SJSA1 (cell line): ENCODE results near the gene IFI16. TPM values are rescaled to one million over a fixed set of nuclear protein-coding genes. Genes with fewer than 3 reads are reported as not detected.

Source experiments
- DNase-seq, 2 experiments: peaks; one replicate each; pipeline ENCODE4 v3.0.0-alpha.2; 2015 to 2020; ENCODE audit warnings: low spot score in 2 of 2, low read depth in 1 of 2
- H3K27ac ChIP-seq: fragments of 250-450 bp; sonication (Bioruptor Pico); 2 replicates; pipeline ENCODE4 v1.5.1; 2020; ENCODE audit warnings: mild to moderate bottlenecking, moderate library complexity
- H3K27me3 ChIP-seq: fragments of 250-450 bp; sonication (Bioruptor Pico); replicated peaks from 2 replicates; pipeline ENCODE4 v1.5.1; 2020; ENCODE audit warnings: mild to moderate bottlenecking, moderate library complexity
- H3K36me3 ChIP-seq: fragments of 250-450 bp; sonication (Bioruptor Pico); 2 replicates; pipeline ENCODE4 v1.5.1; 2020; ENCODE audit warnings: mild to moderate bottlenecking
- H3K4me1 ChIP-seq: fragments of 250-450 bp; sonication (Bioruptor Pico); replicated peaks from 2 replicates; pipeline ENCODE4 v1.6.1; 2021; ENCODE audit warnings: mild to moderate bottlenecking
- H3K4me3 ChIP-seq: fragments of 250-450 bp; sonication (Bioruptor Pico); 2 replicates; pipeline ENCODE4 v1.5.1; 2020; ENCODE audit warnings: mild to moderate bottlenecking
- H3K9me3 ChIP-seq: fragments of 250-450 bp; sonication (Bioruptor Pico); replicated peaks from 2 replicates; pipeline ENCODE4 v1.5.1; 2020; ENCODE audit warnings: mild to moderate bottlenecking
- total RNA-seq: library from RNA; depleted of rRNA; stranded (reverse); fragments of >200 nt; shearing (Covaris generic); gene quantifications from 2 replicates; pipeline ENCODE4 v1.2.3, GENCODE V29; 2014

IFI16 gene
- total RNA-seq, 1 experiment from 2014 or later: 27.1 TPM

- no peaks in the 10 kb centered on the region for H3K4me1 ChIP-seq
- H3K36me3 ChIP-seq: peaks cover 62% of the 10 kb centered on the region
- no peak overlapping the region for H3K27ac ChIP-seq
- H3K9me3 ChIP-seq: no peaks in the 10 kb centered on the region
- no peaks in the 10 kb centered on the region for H3K27me3 ChIP-seq
- H3K4me3 ChIP-seq: no peak overlapping the region
- DNase-seq: no peak
Measured at GRCh38 chr1:159055181-159055641, 45.5 kb downstream of the IFI16 start.

- H3K9me3 ChIP-seq: no peaks in the 10 kb centered on the region
- no peak for DNase-seq
- no peak overlapping the region for H3K27ac ChIP-seq
- peaks cover 52% of the 10 kb centered on the region for H3K36me3 ChIP-seq
- H3K4me1 ChIP-seq: no peaks in the 10 kb centered on the region
- H3K27me3 ChIP-seq: no peaks in the 10 kb centered on the region
- no peak overlapping the region for H3K4me3 ChIP-seq
Measured at GRCh38 chr1:159056069-159056698, 46.5 kb downstream of the IFI16 start.

GRCh38 chr1:159058751-159059150, 49.0 kb downstream of the IFI16 start:
- Histone ChIP-seq H3K4me3 (no peak overlapping the region), H3K27ac (no peak overlapping the region), H3K27me3 (no peaks in the 10 kb centered on the region), H3K4me1 (no peaks in the 10 kb centered on the region), H3K9me3 (no peaks in the 10 kb centered on the region), H3K36me3 (peaks cover 26% of the 10 kb centered on the region)
- DNase-seq: no peak

GRCh38 chr1:159065106-159065505, 55.4 kb downstream of the IFI16 start:
- no peak for DNase-seq
- H3K27me3 ChIP-seq: no peaks in the 10 kb centered on the region
- H3K4me3 ChIP-seq: no peak overlapping the region
- H3K4me1 ChIP-seq: no peaks in the 10 kb centered on the region
- H3K27ac ChIP-seq: no peak overlapping the region
- no peaks in the 10 kb centered on the region for H3K9me3 ChIP-seq
- no peaks in the 10 kb centered on the region for H3K36me3 ChIP-seq

- H3K4me1 ChIP-seq: no peaks in the 10 kb centered on the region
- no peaks in the 10 kb centered on the region for H3K36me3 ChIP-seq
- H3K4me3 ChIP-seq: no peak overlapping the region
- no peaks in the 10 kb centered on the region for H3K9me3 ChIP-seq
- H3K27me3 ChIP-seq: no peaks in the 10 kb centered on the region
- no peak overlapping the region for H3K27ac ChIP-seq
- no peak for DNase-seq
Measured at GRCh38 chr1:159066108-159066507, 56.4 kb downstream of the IFI16 start.

GRCh38 chr1:159067699-159068621, 58.3 kb downstream of the IFI16 start:
- Histone ChIP-seq H3K4me1 (no peaks in the 10 kb centered on the region), H3K4me3 (no peak overlapping the region), H3K36me3 (no peaks in the 10 kb centered on the region), H3K27ac (no peak overlapping the region), H3K9me3 (no peaks in the 10 kb centered on the region), H3K27me3 (no peaks in the 10 kb centered on the region)
- DNase-seq: no peak

- Histone ChIP-seq H3K4me3 (no peak overlapping the region), H3K27me3 (no peaks in the 10 kb centered on the region), H3K27ac (no peak overlapping the region), H3K4me1 (no peaks in the 10 kb centered on the region), H3K36me3 (no peaks in the 10 kb centered on the region), H3K9me3 (no peaks in the 10 kb centered on the region)
- DNase-seq: no peak
Measured at GRCh38 chr1:159068886-159069285, 59.2 kb downstream of the IFI16 start.

GRCh38 chr1:159071970-159072582, 62.4 kb downstream of the IFI16 start:
- Histone ChIP-seq H3K9me3 (no peaks in the 10 kb centered on the region), H3K4me3 (no peak overlapping the region), H3K27me3 (no peaks in the 10 kb centered on the region), H3K27ac (no peak overlapping the region), H3K4me1 (0 out of 2 replicates have a peak, but pooled peaks cover 3% of the 10 kb centered on the region), H3K36me3 (no peaks in the 10 kb centered on the region)
- DNase-seq: peak in 1 of 2 experiments; percentile 22

GRCh38 chr1:159076438-159077119, 66.9 kb downstream of the IFI16 start, which contains the start of gene AIM2:
Gene AIM2 (minus strand): TSS chr1:159076766. CDS start chr1:159073499, 3,267 bp downstream.
- Histone ChIP-seq H3K4me3 (no peak within 1 kb of the TSS), H3K9me3 (no peaks in the 10 kb centered on the region), H3K27me3 (peaks cover 13% of the 10 kb centered on the region), H3K4me1 (0 out of 2 replicates have a peak, but pooled peaks cover 3% of the 10 kb centered on the region), H3K27ac (no peak within 1 kb of the TSS), H3K36me3 (no peaks in the 10 kb centered on the region)
- no peak for DNase-seq

GRCh38 chr1:159077120-159077961, 67.6 kb downstream of the IFI16 start:
- H3K36me3 ChIP-seq: no peaks in the 10 kb centered on the region
- H3K27ac ChIP-seq: no peak overlapping the region
- 0 out of 2 replicates have a peak, but pooled peaks cover 3% of the 10 kb centered on the region for H3K4me1 ChIP-seq
- no peaks in the 10 kb centered on the region for H3K9me3 ChIP-seq
- peaks cover 13% of the 10 kb centered on the region for H3K27me3 ChIP-seq
- H3K4me3 ChIP-seq: no peak overlapping the region
- no peak for DNase-seq

GRCh38 chr1:159079525-159079924, 69.8 kb downstream of the IFI16 start:
- H3K27ac ChIP-seq: no peak overlapping the region
- H3K27me3 ChIP-seq: peaks cover 13% of the 10 kb centered on the region
- DNase-seq: no peak
- no peaks in the 10 kb centered on the region for H3K9me3 ChIP-seq
- H3K4me1 ChIP-seq: 0 out of 2 replicates have a peak, but pooled peaks cover 3% of the 10 kb centered on the region
- H3K36me3 ChIP-seq: no peaks in the 10 kb centered on the region
- H3K4me3 ChIP-seq: no peak overlapping the region

GRCh38 chr1:159081626-159082025, 71.9 kb downstream of the IFI16 start:
- no peaks in the 10 kb centered on the region for H3K9me3 ChIP-seq

More at GRCh38 chr1:159081626-159082025, 71.9 kb downstream of the IFI16 start:
- no peaks in the 10 kb centered on the region for H3K36me3 ChIP-seq
- H3K4me3 ChIP-seq: no peak overlapping the region
- 0 out of 2 replicates have a peak, but pooled peaks cover 3% of the 10 kb centered on the region for H3K4me1 ChIP-seq
- no peak for DNase-seq
- H3K27me3 ChIP-seq: peaks cover 13% of the 10 kb centered on the region
- H3K27ac ChIP-seq: no peak overlapping the region
